GM20000 (cell line): Measurements from ENCODE around the gene KAT5.
"Not testable (repeated sequence)": the region's sequence is repeated elsewhere in the genome, so short reads cannot be mapped to it uniquely, and the experiment has no call there.

ENCODE experiments used
- DNase-seq: peaks from one replicate; pipeline ENCODE4 v3.0.0; 2012; ENCODE audit warnings: low spot score
- TF ChIP-seq, protein P1 (sequence below): IDR thresholded peaks from 2 replicates; pipeline ENCODE4 v1.5.1; 2012; ENCODE audit warnings: mild to moderate bottlenecking, control low read depth; ENCODE audit errors: extremely low read depth, missing control alignments

The KAT5 gene

GRCh38 chr11:65711785-65712632 lies at the start of gene KAT5:
TSS of gene KAT5 (plus strand) at chr11:65712252. CDS start at chr11:65712268, 16 bp downstream.
- peak; percentile 90 for DNase-seq
- TF ChIP-seq, protein P1, sequence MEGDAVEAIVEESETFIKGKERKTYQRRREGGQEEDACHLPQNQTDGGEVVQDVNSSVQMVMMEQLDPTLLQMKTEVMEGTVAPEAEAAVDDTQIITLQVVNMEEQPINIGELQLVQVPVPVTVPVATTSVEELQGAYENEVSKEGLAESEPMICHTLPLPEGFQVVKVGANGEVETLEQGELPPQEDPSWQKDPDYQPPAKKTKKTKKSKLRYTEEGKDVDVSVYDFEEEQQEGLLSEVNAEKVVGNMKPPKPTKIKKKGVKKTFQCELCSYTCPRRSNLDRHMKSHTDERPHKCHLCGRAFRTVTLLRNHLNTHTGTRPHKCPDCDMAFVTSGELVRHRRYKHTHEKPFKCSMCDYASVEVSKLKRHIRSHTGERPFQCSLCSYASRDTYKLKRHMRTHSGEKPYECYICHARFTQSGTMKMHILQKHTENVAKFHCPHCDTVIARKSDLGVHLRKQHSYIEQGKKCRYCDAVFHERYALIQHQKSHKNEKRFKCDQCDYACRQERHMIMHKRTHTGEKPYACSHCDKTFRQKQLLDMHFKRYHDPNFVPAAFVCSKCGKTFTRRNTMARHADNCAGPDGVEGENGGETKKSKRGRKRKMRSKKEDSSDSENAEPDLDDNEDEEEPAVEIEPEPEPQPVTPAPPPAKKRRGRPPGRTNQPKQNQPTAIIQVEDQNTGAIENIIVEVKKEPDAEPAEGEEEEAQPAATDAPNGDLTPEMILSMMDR, result peak; percentile 94

- TF ChIP-seq, protein P1, result no peak
- DNase-seq, result peak; percentile 98
Measured at GRCh38 chr11:65662799-65663638, 49.0 kb upstream of the KAT5 start, which contains the start of gene RELA. TSS of gene RELA (minus strand) at chr11:65662916. CDS start at chr11:65662832, 84 bp downstream.

DNA sequence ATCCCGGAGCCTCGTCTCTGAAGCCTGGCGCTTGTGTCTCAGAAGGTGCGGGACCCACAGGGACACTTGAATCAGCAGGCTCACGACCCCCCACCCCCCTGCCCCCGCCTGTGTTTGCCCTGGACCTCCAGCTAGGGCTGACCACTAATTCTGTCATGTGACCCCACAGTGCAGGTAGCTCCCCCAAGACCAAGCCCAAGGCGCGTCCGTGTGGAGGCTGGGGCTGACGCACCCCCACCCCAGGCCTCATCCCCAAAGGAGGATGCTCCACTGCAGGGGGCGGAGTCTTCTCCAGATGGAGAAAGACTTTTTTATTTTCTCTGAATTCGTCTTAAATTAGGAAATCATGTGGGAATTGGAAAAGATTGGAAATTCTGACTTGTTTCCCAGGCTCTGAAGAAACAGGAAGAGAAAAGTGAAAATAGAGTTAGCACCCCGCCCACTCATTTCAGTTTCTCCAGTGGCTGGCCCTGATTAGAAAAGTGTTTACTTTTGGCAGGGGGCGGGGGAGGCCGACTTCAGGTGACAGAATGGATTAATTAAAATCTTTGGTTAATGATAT lies 48.3 kb upstream of the KAT5 start:
- TF ChIP-seq, protein P1, result no peak
- no peak for DNase-seq

- DNase-seq, result no peak
- TF ChIP-seq, protein P1, result no peak
Measured at GRCh38 chr11:65672180-65672860, 39.7 kb upstream of the KAT5 start.

- no peak for DNase-seq
- TF ChIP-seq, protein P1, result no peak
Measured at GRCh38 chr11:65672982-65673381, 39.1 kb upstream of the KAT5 start.

DNA sequence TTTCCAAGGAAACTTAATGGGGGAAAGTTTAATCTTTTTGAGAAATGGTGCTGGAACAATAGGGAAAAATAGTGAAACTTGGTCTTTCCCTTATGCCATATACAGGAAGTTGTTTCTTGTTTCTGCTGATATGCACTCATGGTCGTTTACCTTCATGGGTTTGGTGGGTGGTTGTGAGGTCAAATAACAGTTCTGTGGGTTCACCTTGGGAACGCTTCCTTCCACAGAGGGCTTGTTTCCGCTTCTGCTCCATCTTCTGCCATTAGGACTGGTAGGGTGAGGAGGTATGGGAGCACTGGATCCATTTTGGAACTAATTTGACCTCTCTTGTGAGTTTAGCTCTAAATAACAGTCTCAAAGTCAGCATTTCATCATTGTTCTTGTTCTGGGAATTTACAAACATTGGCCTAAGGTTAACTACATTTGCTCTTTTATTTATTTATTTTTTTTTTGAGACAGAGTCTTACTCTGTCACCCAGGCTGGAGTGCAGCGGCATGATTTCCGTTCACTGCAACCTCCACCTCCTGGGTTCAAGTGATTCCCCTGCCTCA lies 31.8 kb upstream of the KAT5 start:
- DNase-seq, result no peak
- TF ChIP-seq, protein P1, result no peak

GRCh38 chr11:65683480-65683879 lies 28.6 kb upstream of the KAT5 start:
- not testable (repeated sequence) for DNase-seq
